HG03565 (cell line): Measurements from ENCODE around the gene MDM2.

Experiments
- ATAC-seq: cut with Tn5 transposase; IDR thresholded peaks from one replicate; pipeline ENCODE4 v1.9.1; 2021; ENCODE audit warnings: mild to moderate bottlenecking, moderate library complexity; ENCODE audit not compliant: unreplicated experiment

The MDM2 gene

DNA sequence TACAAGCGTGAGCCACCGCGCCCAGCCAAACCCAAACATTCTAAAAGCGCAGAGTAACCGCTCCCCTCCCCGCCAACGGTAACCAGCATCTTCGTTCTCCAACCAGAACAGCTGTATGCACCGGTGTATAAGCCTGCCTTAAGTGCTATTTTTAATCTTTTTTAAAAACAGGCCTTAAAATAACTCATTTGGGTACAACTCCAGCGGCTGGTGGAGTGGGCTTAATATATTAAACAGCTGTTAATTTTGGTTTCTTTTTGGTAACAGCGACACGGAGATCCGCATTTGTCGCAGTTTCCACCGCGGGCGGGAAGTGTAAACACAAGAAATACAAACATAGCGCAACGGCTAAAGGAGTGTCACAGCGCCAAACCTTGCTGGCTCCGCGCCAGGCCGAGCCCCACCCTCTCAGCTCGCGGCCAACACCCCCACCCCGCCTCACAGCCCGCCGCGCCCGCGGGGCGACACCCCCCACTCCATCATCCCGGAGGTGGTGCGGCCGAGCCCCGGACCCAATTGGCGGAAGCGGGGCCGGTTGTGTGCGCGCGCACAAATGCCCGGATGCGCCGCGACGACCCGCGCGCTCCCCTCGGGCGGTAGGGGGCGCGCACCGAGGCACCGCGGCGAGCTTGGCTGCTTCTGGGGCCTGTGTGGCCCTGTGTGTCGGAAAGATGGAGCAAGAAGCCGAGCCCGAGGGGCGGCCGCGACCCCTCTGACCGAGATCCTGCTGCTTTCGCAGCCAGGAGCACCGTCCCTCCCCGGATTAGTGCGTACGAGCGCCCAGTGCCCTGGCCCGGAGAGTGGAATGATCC, at the start of gene MDM2:
MDM2 (plus strand) TSS at position 602 of the 812 bp plus-strand sequence. CDS start 301 bp downstream, outside the sequence.
- peak; percentile 59 for ATAC-seq

DNA sequence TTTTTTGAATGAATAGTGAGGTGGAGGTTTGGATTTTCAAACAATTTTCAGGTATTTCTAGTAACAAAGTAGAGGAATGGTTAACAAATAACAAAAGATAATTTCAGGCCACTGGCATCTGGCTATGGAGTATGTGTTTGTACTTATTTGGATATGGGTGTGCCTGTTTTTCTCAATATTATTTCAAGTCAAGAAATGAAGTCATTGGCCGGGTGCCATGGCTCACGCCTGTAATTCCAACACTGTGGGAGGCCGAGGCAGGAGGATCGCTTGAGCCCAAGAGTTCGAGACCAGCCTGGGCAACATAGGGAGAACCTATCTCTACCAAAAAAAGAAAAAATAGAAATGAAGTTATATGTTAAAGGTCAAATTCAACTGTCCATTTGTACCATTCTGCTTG, 48.1 kb upstream of the MDM2 start:
- ATAC-seq, result no peak

- ATAC-seq, result no peak
Measured at GRCh38 chr12:68760806-68761441, 47.1 kb upstream of the MDM2 start.

- no peak for ATAC-seq
Measured at GRCh38 chr12:68761442-68761812, 46.5 kb upstream of the MDM2 start.

GRCh38 chr12:68761901-68762630, 45.9 kb upstream of the MDM2 start:
- no peak for ATAC-seq

DNA sequence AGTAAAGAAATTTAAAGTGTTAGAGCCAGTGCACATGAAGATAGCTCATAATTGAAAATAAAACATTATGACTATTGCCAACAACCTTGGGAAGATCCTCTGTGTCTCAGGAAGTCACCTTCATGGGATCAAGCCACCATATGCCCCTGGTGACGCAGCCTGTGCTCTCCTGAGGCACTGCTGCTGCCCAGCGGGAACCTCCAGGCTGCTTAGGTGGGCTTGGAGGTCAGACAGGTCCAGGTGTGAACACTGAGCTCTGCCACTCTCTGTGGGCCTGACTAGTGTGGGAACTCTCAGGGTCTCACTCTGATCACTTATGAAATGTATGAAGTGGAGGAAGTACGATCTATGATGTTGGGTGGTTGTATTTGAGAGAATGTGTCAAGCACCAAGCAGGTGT, 45.3 kb upstream of the MDM2 start:
- ATAC-seq, result no peak

DNA sequence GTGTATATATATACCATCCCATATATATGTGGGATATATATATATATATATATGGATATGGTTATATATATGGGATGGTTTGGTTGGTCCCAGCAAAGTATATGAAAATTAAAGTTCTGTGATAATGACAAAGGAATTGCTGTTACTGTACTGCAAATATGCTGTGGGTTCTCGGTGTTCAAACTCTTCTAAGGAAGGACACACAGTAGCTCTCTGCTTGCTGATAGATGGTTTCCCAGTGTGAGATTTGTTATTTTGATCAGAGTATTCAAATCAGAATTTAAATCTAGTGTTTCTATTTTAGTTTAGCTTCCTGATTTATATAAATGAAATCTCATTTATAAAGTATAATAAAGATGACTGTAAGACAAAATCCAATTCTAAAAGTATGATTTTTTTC, 42.3 kb upstream of the MDM2 start:
- no peak for ATAC-seq

- no peak for ATAC-seq
Measured at GRCh38 chr12:68766646-68767045, 41.3 kb upstream of the MDM2 start.

DNA sequence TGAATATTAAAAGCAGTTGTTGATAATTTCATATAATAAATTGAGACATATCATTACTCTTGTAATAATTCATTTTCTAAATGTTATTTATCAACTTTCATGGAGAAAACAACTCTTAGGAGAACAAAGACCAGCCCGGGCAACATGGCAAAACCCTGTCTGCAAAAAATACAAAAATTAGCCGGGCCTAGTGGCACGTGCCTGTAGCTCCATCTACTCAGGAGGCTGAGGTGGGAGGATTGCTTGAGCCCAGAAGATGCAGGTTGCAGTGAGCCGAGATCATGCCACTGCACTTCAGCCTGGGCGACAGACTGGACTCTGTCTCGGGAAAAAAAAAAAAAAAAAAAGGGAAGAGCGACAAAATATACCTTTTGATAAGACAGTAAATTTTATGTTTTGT, 40.8 kb upstream of the MDM2 start:
- ATAC-seq, result no peak

DNA sequence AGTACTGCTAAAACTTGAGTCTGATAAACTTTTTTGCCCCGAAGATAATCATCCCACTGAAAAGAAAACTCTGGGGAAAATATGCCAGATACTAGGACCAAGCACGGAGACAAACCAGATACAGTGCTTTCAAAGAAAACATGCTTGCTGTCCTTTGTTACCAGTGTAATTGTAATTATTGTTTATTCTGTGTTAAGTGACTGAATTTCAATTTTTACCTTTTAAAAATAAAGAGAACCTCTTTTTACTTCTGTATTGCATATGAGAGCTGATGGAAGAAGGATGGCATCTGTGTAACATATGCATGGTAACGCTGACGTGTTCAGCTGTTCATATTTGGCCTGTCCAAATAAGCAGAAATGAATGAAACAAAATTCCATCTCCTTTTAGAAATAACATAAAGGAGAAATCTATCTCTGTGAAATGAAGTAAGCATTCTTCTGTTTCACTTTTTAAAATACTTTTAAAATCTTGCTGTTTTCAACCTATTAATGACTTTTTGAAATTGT, 39.5 kb upstream of the MDM2 start:
- no peak for ATAC-seq

DNA sequence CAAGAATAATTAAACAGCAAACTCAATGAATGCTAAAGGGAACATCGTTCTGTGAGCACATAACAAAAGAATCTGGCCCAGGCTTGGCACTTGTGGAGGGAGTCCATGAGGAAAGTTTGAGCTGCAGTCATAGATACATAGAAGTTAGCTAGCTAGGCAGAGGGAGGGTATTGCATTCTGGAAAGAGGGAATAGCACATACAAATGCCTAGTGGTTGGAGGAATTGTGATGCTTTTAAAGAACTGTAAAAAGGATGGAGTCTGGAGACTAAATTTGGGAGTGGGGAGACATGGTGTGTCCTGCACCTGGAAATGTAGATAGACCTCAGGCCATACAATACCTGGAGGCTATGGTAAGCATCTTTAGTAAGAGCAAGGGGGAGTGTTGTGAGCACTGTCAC, 38.0 kb upstream of the MDM2 start:
- ATAC-seq, result no peak

- ATAC-seq, result no peak
Measured at GRCh38 chr12:68771223-68771925, 36.6 kb upstream of the MDM2 start.

GRCh38 chr12:68772714-68773113, 35.3 kb upstream of the MDM2 start:
- no peak for ATAC-seq

DNA sequence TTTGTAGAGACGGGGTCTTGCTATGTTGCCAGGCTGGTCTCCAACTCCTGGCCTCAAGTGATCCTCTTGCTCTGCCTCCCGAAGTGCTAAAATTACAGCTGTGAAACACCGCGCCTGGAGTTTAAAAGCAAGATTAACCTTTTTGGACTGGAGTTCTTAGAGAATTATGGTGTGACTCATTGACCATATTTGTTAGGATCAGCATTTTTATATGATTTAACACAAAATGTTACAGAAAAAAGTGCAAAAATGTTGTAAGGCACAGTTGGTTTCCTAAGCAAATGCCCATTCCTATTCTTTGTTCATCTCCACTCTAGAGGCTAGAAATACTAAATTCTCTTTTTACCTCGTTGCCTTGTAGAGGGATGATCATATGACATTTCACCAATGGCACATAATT, 34.4 kb upstream of the MDM2 start:
- ATAC-seq, result no peak

DNA sequence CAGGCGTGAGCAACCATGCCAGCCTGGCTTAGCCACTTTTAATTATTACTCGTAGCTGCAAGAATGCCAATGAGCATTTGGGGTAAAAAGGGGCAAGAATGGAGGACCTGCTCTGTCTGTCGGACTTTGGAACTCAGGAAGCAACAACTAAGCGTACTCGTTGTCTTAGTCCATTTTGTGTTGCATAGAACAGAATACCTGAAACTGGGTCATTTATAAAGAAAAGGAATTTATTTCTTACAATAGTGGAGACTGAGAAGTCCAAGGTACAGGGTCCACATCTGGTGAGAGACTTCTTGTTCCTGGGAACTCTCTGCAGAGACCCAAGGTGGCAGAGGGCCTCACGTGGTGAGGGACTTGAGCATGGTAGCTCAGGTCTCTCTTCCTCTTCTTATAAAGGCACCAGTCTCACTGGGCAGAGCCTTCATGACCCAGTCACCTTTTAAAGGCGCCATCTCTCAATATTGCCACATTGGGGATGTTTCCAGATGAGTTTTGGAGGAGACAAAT, 32.8 kb upstream of the MDM2 start:
- no peak for ATAC-seq

DNA sequence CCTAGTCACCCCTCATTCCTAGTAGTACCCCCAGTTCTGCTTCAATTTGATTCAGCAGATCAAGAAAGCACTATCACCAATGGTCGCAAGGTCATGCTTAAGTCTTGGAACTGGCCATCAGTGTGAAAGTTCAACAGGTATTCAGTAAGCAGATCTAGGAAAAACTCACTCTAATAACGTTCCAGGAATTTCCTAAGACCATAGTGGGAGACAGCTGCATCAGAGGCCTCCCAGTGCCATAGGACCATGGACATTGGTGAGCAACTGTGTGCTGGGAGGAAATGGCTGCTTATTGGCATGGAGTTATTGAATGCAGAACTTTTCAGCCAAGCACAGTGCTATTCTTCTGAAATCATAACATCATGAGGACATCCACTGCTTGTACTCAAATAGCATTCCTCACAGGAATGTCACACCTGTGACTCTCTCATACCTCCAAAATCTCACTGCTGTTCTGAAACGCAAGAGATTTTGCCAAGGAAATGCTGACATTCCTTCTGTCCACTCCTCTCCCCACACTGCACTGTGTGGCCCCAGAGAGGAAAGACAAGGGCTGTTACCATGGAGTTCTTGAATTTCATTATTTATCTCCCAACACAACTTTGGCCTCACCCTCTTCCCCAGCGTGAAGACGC, 30.9 kb upstream of the MDM2 start:
- ATAC-seq, result no peak

DNA sequence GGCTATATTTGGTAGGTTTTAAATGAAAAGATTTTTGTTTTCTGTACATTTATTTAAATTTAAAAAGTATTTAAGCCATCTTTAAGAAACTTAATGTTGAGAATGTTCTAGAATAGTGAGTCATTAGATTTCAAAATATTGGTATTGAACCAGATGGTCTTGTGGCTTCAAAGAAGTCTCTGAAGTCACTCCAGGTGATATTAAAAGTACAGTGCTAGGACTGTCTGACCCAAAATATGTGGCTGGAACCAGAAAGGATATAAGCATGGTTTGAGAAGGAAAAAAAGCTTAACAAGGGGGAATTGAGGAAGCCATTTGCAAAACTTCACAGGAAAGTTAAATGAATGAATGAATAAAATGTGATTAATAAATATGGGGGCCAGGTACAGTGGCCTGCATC, 28.7 kb upstream of the MDM2 start:
- no peak for ATAC-seq

- ATAC-seq, result no peak
Measured at GRCh38 chr12:68780731-68781130, 27.2 kb upstream of the MDM2 start.

- ATAC-seq, result no peak
Measured at GRCh38 chr12:68781728-68782127, 26.2 kb upstream of the MDM2 start.

- no peak for ATAC-seq
Measured at GRCh38 chr12:68784015-68784414, 24.0 kb upstream of the MDM2 start.
